ENCODE data around the gene TP53I3.

TP53I3 gene

GRCh38 chr2:24050041-24050979 is 34.3 kb downstream of the TP53I3 start:
- DNase-seq (ENCODE audit: insufficient read length, low spot score) (no peak), FAIRE-seq (no peak)
- no peak for TF ChIP-seq CTCF (IDR thresholded peaks at IDR 0.05; ENCODE audit: insufficient read depth, missing control alignments)

DNA sequence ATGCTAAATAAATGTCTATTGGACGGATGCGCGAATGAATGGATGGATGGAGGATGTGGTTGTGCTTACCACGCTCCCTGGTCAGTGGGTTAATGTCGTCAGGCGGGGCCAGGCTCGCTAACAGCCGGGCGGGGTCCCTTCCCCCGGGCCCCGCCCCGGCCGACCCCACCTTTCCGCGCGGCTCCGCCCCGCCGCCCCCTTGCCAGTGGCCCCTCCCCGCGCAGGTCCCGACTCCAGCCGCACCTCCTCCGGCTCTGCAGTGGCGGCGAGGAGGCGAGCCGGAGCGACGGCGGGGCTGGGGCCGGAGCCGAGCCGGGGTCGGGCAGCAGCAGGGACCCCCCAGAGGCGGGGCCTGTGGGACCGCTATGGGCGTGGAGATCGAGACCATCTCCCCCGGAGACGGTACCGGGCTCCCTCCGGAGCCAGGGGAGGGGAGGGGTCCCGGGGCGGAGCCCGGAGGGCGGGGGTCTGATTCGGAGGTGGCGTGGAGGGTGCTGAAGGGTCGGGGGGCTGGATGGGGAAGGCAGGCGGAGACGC is 35.1 kb downstream of the TP53I3 start, which contains the start of gene FKBP1B:
TSS of gene FKBP1B (plus strand) at position 257 of the 537 bp plus-strand sequence. CDS start at position 366, 109 bp downstream.
- TF ChIP-seq CTCF (IDR thresholded peaks at IDR 0.05; ENCODE audit: insufficient read depth, missing control alignments), result no peak
- DNase-seq (ENCODE audit: insufficient read length, low spot score) (no peak), FAIRE-seq (no peak)

DNA sequence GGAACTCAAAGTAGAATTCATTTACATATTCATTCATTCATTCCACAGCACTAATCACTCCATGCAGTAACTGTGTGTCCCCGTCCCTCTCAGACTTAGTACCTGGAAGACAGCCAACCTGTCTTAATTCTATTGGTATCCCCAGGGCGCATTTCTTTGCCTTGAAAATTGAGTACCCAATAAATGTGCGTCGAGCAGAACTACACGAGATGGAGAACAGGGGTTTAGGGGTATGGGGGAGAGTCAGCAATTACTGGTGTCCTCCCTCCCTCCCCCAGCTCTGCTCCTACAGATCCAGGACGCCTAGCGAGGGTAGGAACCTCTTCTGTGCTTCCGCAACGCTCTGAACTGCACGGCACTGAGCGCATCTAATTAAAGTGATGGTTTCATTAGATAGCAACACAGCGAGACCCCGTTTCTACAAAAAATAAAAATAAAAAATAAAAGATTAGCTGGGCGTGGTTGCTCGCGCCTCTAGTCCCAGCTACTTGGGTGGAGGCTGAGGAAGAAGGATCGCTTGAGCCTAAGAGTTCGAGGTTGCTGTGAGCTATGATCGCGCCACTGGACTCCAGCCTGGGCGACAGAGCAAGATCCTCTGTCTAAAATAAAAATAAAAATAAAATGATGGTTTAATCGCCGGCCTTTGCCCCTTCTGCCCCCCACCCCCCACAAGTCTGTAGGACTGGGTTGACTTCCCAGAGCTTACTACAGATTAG is 35.7 kb downstream of the TP53I3 start:
- no peak for TF ChIP-seq CTCF (IDR thresholded peaks at IDR 0.05; ENCODE audit: insufficient read depth, missing control alignments)
- no peak for DNase-seq (ENCODE audit: insufficient read length, low spot score)
- FAIRE-seq, result no peak

- DNase-seq (ENCODE audit: insufficient read length, low spot score), result no peak
- FAIRE-seq, result no peak
- TF ChIP-seq CTCF (IDR thresholded peaks at IDR 0.05; ENCODE audit: insufficient read depth, missing control alignments), result no peak
These were observed 37.0 kb downstream of the TP53I3 start for GRCh38 chr2:24047703-24048033.

DNA sequence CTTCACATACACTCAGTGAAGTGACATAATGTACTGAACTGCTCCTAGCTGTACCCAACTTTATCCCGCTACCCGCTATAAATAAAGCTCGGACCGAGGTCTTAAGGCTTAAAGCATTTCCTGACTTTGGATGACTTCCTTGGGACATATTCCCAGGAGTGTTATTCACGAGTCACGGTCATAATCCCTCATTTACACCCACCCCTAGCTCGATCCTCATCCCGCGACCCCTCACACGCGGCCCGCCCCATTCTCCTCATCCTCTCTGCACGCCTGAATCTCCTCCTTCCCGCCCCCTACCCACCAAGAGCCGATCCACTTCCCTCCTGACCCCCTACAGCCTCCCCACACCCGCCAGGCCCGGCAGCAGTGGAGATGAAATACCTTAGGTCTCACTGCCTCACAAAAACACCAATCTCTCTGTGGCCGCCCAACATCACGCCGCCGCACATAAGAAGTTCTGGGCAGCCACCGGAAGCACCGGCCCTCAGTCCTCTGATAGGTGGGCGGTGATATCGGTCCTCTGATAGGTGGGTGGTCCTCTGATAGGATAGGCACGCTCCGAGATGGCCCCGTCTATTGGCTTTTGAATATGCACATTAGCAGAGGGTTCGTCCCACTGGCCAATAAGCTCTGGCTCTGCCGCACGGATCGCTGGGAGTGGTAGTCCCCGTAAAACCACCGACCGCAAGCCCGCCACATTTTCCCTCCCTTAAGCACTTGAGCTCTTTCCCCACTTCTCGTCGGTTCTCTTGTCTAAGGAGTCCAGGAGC is 37.5 kb downstream of the TP53I3 start, which contains the start of gene WDCP:
TSS of gene WDCP (minus strand) at position 462 of the 773 bp plus-strand sequence. CDS start 7,897 bp downstream, outside the sequence.
- DNase-seq (ENCODE audit: insufficient read length, low spot score), result peak; percentile 31
- TF ChIP-seq CTCF (IDR thresholded peaks at IDR 0.05; ENCODE audit: insufficient read depth, missing control alignments), result no peak
- FAIRE-seq, result no peak

DNA sequence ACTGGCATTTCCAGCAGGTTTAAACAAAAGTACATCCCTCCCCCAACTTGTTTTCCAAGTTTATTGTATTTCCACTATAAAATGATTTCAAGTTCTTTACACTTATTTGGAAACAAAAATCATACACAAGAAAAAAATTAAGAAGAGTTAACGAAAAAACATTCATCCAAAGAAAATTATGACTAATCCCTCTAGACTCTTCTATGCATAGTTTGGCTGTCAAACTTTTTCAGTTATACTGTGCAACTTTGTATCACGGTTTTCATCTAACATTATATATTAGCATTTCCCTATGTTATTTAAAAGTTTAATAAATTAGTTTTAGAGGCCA is 38.1 kb downstream of the TP53I3 start:
- FAIRE-seq, result no peak
- no peak for DNase-seq (ENCODE audit: insufficient read length, low spot score)
- TF ChIP-seq CTCF (IDR thresholded peaks at IDR 0.05; ENCODE audit: insufficient read depth, missing control alignments), result no peak
